ENCODE measurements around the gene DNAJA4.
"Not testable (repeated sequence)": the region's sequence is repeated elsewhere in the genome, so short reads cannot be mapped to it uniquely, and the experiment has no call there.

The DNAJA4 gene

DNA sequence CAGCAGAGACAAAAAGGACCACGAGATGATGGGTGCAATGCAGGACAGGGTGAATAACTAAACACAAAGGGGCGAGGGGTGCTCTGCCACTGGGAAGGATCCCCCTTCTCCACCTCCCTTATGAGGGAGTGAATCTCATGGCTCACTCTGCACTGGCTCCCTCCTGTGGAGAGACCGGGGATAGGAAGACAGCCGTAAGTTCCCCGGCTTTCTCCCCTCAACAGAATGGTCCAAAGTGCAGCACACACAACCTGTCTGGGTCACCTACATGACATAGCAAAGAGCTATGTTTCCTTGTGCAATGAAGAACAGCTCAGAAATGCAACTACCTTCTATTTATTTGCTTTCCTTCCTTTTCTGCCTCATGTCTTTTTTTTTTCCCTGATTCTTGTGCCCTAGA is 22.2 kb upstream of the DNAJA4 start:
- Histone ChIP-seq H3K27me3 (ENCODE audit: insufficient read depth, low read depth, severe bottlenecking) (no peaks in the 10 kb centered on the region), H3K4me3 (ENCODE audit: low read depth, low read length) (no peak overlapping the region), H3K27ac (no peak overlapping the region), H3K9me3 (ENCODE audit: severe bottlenecking) (no peaks in the 10 kb centered on the region), H3K36me3 (no peaks in the 10 kb centered on the region)
- TF ChIP-seq, protein P1, sequence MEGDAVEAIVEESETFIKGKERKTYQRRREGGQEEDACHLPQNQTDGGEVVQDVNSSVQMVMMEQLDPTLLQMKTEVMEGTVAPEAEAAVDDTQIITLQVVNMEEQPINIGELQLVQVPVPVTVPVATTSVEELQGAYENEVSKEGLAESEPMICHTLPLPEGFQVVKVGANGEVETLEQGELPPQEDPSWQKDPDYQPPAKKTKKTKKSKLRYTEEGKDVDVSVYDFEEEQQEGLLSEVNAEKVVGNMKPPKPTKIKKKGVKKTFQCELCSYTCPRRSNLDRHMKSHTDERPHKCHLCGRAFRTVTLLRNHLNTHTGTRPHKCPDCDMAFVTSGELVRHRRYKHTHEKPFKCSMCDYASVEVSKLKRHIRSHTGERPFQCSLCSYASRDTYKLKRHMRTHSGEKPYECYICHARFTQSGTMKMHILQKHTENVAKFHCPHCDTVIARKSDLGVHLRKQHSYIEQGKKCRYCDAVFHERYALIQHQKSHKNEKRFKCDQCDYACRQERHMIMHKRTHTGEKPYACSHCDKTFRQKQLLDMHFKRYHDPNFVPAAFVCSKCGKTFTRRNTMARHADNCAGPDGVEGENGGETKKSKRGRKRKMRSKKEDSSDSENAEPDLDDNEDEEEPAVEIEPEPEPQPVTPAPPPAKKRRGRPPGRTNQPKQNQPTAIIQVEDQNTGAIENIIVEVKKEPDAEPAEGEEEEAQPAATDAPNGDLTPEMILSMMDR (IDR thresholded peaks at IDR 0.05; ENCODE audit: low read depth, low read length), result peak; percentile 80
- DNase-seq, result peak; percentile 46

DNA sequence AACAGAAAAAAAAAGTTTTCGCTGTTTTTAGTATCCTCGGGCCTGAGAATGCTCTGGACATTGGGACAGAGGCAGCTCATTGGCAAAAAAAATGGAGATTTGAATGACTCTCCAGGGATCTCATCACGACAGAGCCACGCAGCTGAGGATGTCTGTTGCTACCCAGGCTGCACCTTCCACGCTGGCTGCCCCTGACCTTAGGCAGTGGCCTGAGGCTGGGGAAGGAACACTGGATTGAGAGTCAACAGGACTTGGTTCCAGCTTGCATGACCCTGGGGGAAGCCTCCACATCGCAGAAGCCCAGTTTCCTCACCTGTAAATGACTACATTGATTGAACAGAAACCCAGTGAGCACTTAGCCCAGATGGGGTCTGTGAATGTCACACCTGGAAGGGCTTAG is 21.3 kb upstream of the DNAJA4 start:
- Histone ChIP-seq H3K9me3 (ENCODE audit: severe bottlenecking) (no peaks in the 10 kb centered on the region), H3K27ac (no peak overlapping the region), H3K27me3 (ENCODE audit: insufficient read depth, low read depth, severe bottlenecking) (no peaks in the 10 kb centered on the region), H3K36me3 (no peaks in the 10 kb centered on the region), H3K4me3 (ENCODE audit: low read depth, low read length) (no peak overlapping the region)
- TF ChIP-seq, protein P1 (IDR thresholded peaks at IDR 0.05; ENCODE audit: low read depth, low read length), result no peak
- DNase-seq, result no peak

DNA sequence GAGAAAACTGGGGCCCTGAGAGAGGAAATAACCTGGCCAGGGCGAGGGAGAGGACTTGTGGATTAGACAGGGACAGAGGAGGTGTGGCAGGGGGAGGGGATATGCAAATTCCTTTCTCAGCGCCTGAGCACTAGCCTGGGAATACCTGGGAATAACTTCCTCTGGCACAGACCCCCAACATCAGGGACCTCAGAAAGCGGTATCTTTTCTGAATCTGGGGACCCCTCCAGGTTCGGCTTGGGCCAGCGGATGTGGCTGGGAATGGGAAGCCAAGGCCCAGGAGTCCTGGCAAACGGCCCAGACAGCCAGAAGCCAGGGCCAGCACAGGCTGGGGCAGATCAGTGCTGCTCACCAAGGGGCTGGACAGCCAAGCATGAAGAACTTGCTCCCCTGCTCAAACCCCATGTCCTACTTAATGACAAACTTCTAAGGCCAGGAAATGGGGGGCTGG is 20.8 kb upstream of the DNAJA4 start:
- no peaks in the 10 kb centered on the region for H3K36me3 ChIP-seq
- H3K4me3 ChIP-seq (ENCODE audit: low read depth, low read length), result no peak overlapping the region
- peak; percentile 37 for DNase-seq
- TF ChIP-seq, protein P1 (IDR thresholded peaks at IDR 0.05; ENCODE audit: low read depth, low read length), result no peak
- no peak overlapping the region for H3K27ac ChIP-seq
- H3K9me3 ChIP-seq (ENCODE audit: severe bottlenecking), result no peaks in the 10 kb centered on the region
- no peaks in the 10 kb centered on the region for H3K27me3 ChIP-seq (ENCODE audit: insufficient read depth, low read depth, severe bottlenecking)

DNA sequence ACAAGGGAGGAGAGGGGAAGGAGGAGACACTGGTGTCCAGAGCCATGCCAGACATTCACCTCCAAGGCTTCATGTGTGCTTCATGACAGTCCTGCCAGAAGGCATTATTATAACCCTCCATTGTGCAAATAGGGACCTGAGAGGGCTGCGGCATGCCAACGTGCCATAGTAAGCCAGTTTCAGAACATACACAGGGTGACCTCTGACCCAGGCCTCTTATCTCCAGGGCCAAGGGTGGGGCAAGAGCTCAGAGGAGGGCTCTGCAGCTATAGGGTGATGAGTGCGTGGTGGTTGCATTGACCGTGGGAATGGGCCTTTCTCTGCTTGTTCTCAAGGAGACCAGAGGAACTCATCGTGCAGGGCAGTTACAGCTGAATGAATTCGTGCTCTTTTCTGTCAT is 20.3 kb upstream of the DNAJA4 start:
- no peaks in the 10 kb centered on the region for H3K36me3 ChIP-seq
- no peak overlapping the region for H3K4me3 ChIP-seq (ENCODE audit: low read depth, low read length)
- H3K27ac ChIP-seq, result no peak overlapping the region
- H3K9me3 ChIP-seq (ENCODE audit: severe bottlenecking), result no peaks in the 10 kb centered on the region
- H3K27me3 ChIP-seq (ENCODE audit: insufficient read depth, low read depth, severe bottlenecking), result no peaks in the 10 kb centered on the region
- no peak for DNase-seq
- TF ChIP-seq, protein P1 (IDR thresholded peaks at IDR 0.05; ENCODE audit: low read depth, low read length), result no peak

DNA sequence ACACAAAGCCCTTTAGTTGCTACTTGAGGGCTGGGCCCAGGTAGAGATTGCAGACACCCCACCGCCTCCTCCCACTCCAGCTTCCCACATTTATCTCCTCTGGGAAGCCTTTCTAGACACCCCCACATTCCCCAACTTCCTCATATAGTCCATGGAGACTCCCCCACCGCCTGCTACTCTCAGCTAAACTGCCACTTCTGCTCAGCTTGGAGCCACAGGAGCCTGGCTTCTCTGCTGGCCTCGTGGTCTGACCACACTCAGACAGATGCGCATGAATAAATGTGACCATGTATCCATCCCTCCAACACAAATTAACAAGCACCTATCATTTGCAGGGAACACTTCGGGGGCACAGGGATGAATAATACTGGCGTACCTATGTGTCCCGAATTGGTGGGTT is 19.5 kb upstream of the DNAJA4 start:
- Histone ChIP-seq H3K27me3 (ENCODE audit: insufficient read depth, low read depth, severe bottlenecking) (no peaks in the 10 kb centered on the region), H3K4me3 (ENCODE audit: low read depth, low read length) (no peak overlapping the region), H3K9me3 (ENCODE audit: severe bottlenecking) (no peaks in the 10 kb centered on the region), H3K27ac (no peak overlapping the region), H3K36me3 (no peaks in the 10 kb centered on the region)
- TF ChIP-seq, protein P1 (IDR thresholded peaks at IDR 0.05; ENCODE audit: low read depth, low read length), result no peak
- DNase-seq, result no peak

DNA sequence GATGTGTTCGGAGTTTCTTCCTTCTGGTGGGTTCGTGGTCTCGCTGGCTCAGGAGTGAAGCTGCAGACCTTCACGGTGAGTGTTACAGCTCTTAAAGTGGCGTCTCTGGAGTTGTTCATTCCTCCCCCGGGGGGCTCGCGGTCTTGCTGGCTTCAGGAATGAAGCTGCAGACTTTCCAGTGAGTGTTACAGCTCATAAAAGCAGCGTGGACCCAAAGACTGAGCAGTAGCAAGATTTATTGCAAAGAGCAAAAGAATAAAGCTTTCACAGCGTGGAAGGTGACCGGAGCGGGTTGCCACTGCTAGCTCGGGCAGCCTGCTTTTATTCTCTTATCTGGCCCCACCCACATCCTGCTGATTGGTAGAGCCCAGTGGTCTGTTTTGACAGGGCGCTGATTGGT is 19.0 kb upstream of the DNAJA4 start:
- not testable (repeated sequence) for H3K4me3 ChIP-seq (ENCODE audit: low read depth, low read length); H3K36me3 ChIP-seq; H3K27me3 ChIP-seq (ENCODE audit: insufficient read depth, low read depth, severe bottlenecking); H3K9me3 ChIP-seq (ENCODE audit: severe bottlenecking); H3K27ac ChIP-seq; DNase-seq

DNA sequence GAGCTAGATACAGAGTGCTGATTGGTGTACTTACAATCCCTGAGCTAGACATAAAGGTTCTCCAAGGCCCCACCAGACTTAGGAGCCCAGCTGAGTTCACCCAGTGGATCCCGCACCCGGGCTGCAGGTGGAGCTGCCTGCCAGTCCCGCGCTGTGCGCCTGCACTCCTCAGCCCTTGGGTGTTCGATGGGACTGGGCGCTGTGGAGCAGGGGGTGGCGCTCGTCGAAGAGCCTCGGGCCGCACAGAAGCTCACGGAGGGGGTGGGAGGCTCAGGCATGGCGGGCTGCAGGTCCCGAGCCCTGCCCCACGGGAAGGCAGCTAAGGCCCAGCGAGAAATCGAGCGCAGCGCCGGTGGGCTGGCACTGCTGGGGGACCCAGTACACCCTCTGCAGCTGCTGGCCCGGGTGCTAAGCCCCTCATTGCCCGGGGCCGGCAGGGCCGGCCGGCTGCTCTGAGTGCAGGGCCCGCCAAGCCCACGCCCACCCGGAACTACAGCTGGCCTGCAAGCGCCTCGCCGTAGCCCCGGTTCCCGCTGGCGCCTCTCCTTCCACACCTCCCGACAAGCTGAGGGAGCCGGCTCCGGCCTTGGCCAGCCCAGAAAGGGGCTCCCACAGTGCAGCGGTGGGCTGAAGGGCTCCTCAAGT is 18.3 kb upstream of the DNAJA4 start:
- not testable (repeated sequence) for H3K27ac ChIP-seq; H3K4me3 ChIP-seq (ENCODE audit: low read depth, low read length); H3K36me3 ChIP-seq; DNase-seq; H3K27me3 ChIP-seq (ENCODE audit: insufficient read depth, low read depth, severe bottlenecking); H3K9me3 ChIP-seq (ENCODE audit: severe bottlenecking)

All from WERI-Rb-1 (cell line).